T-helper 22 cell (primary cell): ENCODE data around the gene ZNF575.
"Not testable (repeated sequence)": the region's sequence is repeated elsewhere in the genome, so short reads cannot be mapped to it uniquely, and the experiment has no call there.

ENCODE experiments used
- DNase-seq: peaks from one replicate; pipeline ENCODE4 v3.0.0-alpha.2; 2020; ENCODE audit warnings: low read depth

ZNF575 gene

DNA sequence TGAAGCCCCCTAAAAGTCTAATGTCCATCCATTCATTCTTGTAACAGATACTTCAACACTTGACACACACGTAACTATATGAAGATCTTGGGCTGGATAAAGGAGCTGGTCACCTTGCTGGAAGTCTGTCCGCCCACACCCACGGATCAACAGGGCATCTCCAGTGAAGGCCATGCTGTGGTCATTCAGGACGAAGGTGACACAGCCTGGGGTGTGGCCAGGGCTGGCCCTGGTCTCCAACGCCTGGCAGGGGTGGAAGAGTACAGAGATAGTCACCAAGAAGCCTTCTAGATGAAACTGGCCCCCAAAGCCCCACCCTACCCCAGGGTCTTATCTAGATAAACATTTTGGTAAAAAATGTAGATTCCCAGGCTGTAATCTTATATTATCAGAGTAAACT, 21.7 kb upstream of the ZNF575 start:
- no peak for DNase-seq

DNA sequence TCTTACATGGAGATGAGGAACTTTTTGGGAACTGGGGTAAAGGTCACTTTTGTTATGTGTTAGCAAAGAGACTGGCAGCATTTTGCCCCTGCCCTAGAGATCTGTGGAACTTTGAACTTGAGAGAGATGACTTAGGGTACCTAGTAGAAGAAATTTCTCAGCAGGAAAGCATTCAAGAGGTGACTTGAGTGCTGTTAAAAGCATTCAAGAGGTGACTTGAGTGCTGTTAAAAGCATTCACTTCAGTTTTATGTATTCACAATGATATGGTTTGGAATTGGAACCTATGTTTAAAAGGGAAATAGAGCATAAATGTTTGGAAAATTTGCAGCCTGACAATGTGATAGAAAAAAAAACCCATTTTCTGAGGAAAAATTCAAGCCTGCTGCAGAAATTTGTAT, 20.6 kb upstream of the ZNF575 start:
- not testable (repeated sequence) for DNase-seq

DNA sequence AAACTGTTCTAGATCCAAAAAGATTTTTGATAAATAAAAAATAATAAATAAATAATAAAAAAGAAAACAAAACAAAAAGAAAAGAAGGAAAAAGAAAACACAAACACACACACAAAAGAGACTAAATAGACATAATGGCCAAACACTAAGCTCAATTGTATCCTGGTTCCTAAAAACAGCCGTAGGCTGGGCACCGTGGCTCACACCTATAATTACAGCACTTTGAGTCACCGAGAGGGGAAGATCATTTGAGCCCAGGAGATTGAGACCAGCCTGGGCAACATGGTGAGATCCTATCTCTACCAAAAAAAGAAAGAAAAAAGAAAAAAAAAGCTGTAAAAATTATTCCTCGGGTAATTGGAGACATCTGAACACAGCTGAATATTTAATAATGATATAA, 14.9 kb upstream of the ZNF575 start:
- DNase-seq = no peak

DNA sequence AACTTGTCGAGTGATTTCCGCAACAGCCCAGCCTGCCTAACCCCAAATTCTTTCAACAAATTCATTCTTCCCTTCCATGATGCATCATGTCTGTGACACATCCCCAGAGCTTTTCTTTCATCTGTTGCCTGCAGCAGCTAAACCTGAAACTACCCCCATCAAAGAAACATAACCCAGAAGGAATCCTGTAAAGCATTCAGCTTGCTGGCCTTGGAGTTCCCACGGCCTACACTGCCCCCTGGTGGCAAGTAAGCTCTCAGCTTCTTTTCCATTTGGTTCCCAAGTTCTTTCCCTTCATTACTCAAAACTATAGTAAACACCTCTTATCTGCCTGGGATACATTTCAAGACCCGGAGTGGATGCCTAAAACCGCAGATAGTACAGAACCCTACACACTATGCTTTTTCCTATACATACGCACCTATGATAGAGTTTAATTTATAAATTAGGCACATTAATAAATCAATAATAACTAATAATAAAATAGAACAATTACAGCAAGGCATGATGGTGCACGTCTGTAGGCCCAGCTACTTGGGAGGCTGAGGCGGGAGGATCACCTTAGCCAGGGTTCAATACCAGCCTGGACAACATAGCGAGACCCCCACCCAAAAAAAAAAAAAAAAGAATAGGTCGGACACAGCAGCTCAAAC, 13.4 kb upstream of the ZNF575 start:
- peak; percentile 60 for DNase-seq

- no peak for DNase-seq
These were observed 10.1 kb upstream of the ZNF575 start for GRCh38 chr19:43522929-43523328.

DNA sequence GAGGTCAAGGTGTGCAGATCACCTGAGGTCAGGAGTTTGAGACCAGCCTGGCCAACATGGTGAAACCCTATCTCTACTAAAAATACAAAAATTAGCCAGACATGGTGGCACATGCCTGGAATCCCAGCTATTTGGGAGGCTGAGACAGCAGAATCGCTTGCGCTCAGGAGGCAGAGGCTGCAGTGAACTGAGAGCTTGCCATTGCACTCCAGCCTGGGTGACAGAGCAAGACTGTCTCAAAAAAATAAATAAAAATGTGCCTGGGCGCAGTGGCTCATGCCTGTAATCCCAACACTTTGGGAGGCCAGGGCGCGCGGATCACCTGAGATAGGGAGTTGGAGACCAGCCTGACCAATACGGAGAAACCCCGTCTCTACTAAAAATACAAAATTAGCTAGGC, 9.3 kb upstream of the ZNF575 start:
- not testable (repeated sequence) for DNase-seq

DNA sequence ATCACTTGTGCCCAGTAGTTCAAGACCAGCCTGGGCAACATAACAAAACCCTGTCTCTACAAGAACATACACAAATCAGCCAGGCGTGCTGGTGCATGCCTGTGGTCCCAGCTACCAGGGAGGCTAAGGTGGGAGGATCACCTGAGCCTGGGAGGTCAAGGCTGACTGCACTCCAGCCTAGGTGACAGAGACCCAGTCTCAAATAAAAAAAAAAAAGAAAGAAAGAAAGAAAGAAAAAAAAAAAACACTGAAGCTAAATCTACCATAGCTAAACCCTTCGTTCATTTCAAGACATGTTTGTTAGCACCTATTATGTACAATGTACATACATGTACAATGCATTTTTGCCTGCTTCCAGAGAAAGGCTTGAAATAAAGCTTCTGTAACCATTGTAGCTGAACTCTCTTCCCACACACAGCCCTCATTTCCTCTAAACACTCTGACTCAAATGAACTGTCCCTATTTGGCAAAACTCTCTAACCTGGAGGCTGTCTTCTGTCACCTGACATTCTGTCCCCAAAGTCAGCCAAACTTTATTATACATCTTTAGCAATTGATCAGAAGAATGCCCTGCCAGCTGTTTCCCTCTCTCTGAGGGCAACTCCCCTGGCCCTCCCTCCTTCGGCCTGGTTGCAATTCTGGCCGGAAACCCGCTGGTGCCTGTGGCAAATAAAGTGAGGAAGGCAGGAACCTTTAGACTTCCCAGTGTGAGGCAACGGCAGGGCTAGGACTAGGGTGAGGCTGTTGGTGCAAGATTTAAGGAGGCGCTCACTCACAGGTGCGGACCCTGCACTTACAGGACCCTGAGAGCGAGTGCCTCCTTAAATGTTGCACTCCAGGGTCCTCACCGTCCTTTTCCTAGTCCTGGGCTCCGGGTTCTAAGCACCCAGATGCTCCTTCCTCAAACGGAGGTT, 7.8 kb upstream of the ZNF575 start:
- no peak for DNase-seq

GRCh38 chr19:43525836-43526771, 6.9 kb upstream of the ZNF575 start:
- no peak for DNase-seq

DNA sequence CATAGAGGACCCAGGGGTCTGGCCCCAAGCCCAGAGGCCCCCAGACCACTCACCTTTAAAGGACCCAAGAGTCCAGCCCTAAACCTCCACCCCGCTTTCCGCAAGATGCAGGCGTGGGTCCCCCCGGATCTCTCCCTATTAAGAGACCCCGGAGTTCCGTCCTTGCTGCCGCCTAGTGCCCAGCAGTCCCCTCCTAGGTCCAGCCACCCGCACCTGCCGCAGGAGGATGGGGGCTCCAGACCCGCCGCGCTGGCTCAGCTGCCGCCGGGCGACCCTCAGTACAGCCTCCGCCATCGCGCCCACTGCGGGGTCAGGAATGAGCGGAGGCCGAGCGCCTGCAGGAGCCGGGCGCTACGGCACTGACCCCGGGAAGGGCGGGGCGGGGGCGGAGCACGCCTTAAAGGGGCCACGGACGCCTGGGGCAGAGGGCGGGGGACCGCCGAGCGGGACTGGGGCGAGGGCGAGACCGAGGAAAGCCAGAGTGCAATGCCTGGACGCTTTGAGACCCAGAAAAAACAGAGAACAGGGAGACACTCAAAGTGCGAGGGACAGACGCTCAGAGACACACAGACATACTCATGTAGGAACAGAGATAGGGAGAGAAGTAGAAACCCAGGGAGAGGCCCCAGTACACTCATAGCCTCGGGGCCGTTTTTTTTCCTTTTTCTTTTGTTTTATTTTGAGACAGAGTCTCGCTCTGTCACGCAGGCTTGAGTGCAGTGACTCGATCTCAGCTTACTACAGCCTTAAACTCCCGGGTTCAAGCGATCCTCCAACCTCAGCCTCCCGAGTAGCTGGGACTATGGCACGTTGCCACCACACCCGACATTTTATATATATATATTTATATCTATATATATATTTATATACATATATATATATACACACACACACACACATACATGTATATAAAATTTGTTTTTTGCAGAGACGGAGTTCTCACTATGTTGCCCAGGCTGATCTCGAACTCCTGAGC, 5.8 kb upstream of the ZNF575 start, which contains the start of gene ETHE1:
TSS of gene ETHE1 (minus strand) at position 318 of the 976 bp plus-strand sequence. CDS start at position 294, 24 bp downstream.
- peak; percentile 61 for DNase-seq

DNA sequence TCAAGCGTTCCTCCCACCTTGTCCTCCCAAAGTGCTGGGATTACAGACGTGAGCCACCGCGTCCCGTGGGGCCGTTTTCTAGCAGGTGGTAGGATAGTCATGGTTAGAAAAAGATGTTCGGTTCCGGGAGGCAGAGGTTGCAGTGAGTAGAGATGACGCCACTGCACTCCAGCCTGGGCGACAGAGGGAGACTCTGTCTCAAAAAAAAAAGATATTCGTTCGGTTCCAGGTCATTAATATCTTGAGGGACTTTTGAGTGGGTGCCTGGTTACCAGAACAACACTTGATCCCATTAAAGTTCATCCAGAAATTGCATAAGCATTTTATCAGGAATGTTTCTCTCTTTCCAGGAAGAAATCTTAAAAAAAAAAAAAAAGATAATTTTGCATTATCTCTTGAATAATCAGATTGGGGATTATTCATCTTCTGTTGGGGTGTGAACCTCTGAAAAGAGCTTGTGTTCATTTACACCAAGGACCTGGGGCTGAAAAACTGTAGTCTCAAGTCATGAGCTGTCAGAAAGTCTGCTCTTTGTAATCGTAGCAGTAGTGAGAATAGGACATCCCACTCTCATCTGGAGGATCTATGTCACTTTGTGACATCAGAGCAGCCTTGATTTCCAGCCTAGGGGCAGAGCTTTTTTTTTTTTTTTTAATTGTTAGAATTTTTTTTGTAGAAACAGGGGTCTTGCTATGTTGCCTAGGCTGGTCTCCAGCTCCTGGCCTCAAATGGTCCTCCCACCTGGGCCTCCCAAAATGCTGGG, 4.9 kb upstream of the ZNF575 start:
- no peak for DNase-seq

DNA sequence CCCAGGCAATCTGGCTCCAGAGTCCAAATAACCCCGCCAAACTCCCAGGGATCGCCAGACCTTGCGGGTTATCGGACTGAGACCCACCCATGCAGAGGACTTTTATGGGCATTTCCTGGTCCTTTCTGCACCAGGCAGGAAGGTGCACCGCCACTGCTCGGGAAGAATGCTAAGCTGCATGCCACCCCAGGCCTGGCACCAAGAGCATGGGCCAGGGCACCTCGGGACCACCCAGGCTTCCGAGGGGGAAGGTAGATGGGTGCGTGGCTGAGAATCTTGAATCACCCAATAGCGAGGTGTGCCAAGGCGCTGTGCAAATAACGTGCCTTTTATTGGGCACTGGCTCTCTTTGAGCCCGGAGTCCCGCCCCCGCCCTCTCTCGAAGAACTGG, 422 bp upstream of the ZNF575 start:
- DNase-seq = no peak

- DNase-seq = peak; percentile 89
These were observed 737 bp downstream of the ZNF575 start for GRCh38 chr19:43533546-43534304.

DNA sequence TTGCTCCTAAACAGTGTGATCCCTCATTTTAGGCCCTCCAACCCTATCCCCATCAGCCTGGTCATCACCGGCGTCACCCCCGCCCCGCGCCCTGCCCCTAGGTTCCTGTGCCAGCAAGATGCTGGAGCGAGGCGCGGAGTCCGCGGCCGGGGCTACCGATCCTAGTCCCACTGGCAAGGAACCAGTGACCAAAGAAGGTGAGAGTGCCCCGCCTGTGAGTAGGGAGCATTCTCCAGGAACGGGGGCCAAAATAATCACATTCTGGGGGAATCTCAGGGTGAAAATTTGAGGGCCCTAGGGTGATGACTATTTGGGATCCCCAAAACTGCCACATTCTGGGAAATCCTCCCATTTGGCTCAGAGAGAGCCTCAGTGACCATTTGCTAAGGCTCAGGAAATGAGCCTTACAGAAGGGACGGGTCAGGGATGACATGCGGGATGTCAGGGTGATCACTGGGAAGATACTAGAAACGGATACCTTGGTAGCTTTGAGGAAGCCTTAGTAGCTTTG, 1.4 kb downstream of the ZNF575 start:
- no peak for DNase-seq

- no peak for DNase-seq
These were observed 2.1 kb downstream of the ZNF575 start for GRCh38 chr19:43534816-43535761.

GRCh38 chr19:43538922-43539321, 5.9 kb downstream of the ZNF575 start:
- DNase-seq = no peak

DNA sequence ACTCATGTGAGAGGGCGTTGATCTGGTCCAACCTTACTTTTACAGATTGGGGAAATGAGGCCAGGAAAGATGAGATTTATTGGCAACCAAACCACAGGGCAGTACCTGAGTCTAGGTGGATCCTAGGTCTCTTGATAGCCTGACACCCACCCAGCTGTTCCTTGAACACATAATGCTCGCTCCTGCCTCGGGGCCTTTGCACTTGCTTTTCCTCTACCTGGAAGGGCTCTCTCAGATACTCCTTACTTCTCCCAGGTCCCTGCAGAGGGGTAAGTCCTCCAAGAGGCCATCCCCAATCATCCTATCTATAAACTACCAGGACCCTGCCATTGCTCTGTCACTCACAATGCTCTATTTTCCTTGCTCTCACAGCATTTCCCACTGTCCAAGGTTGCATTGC, 7.4 kb downstream of the ZNF575 start:
- DNase-seq = no peak

DNA sequence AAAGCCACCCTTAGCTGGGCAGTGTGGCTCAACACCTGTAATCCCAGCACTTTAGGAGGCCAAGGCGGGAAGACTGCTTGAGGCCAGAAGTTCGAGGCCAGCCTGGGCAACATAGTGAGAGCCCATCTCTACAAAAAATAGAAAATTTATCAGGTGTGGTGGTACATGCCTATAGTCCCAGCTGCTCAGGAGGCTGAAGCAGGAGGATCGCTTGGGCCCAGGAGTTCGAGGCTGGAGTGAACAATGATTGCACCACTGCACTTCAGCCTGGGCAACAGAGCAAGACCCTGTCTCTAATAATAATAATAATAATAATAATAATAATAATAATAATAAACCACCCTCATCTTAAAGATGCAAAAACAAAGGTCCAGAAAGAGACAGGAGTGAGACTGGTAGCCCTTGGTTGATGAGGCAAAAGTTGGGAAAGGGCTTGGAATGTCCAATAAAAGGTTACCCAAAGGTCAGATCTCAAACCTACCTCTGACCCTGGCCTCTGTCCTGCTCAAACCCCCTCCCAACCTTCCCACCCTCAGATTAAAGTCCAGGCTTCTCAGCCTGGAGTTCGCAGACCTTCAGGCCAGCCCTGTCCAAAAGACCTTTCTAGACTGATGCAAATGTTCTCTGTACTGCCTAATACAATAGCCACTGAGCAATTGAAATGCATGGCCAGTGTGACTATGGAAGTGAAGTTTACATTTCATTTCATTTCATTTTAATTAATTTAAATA, 9.1 kb downstream of the ZNF575 start:
- no peak for DNase-seq
